HepG2 (cell line): ENCODE measurements around the gene KRTCAP3. TPM values are rescaled to one million over a fixed set of nuclear protein-coding genes. Genes with fewer than 3 reads are reported as not detected.
A peak's percentile ranks its signal among the peaks of the same experiment; 100 is the strongest.

Experiments
- ELF4 ChIP-seq: sonication (generic); formaldehyde crosslinking; IDR thresholded peaks from 2 replicates; pipeline ENCODE4 v1.5.0; 2020; ENCODE audit warnings: missing genetic modification reagents, mild to moderate bottlenecking, moderate library complexity, borderline replicate concordance
- FOXC1 ChIP-seq: sonication (generic); formaldehyde crosslinking; IDR thresholded peaks from 2 replicates; pipeline ENCODE4 v1.8.0; 2022; ENCODE audit warnings: mild to moderate bottlenecking, missing genetic modification reagents, borderline replicate concordance
- MNT ChIP-seq: fragments of 450-650 bp; IDR thresholded peaks from 2 replicates; pipeline ENCODE4 v1.6.1; 2016
- MXD4 ChIP-seq: IDR thresholded peaks from 2 replicates; pipeline ENCODE4 v1.6.1; 2016; ENCODE audit warnings: mild to moderate bottlenecking, missing biosample characterization, missing genetic modification reagents
- MZF1 ChIP-seq: sonication (generic); formaldehyde crosslinking; IDR thresholded peaks from 2 replicates; pipeline ENCODE4 v1.8.1; 2023; ENCODE audit warnings: mild to moderate bottlenecking, missing genetic modification reagents, borderline replicate concordance
- NR0B2 ChIP-seq: sonication (generic); formaldehyde crosslinking; IDR thresholded peaks from 2 replicates; pipeline ENCODE4 v1.4.0; 2020; ENCODE audit warnings: mild to moderate bottlenecking, missing genetic modification reagents
- ZBTB37 ChIP-seq: sonication (generic); formaldehyde crosslinking; IDR thresholded peaks from 2 replicates; pipeline ENCODE4 v1.4.0; 2020; ENCODE audit warnings: mild to moderate bottlenecking, missing genetic modification reagents
- ZNF3 ChIP-seq: IDR thresholded peaks from 2 replicates; pipeline ENCODE4 v1.7.0; 2017; ENCODE audit warnings: inconsistent platforms
- ZNF614 ChIP-seq: IDR thresholded peaks from 2 replicates; pipeline ENCODE4 v1.6.1; 2018; ENCODE audit warnings: missing biosample characterization, missing genetic modification reagents, inconsistent platforms, borderline replicate concordance
- ZNF646 ChIP-seq: sonication (generic); formaldehyde crosslinking; IDR thresholded peaks from 2 replicates; pipeline ENCODE4 v1.9.0; 2021; ENCODE audit warnings: mild to moderate bottlenecking, missing genetic modification reagents
- ZNF691 ChIP-seq: sonication (generic); formaldehyde crosslinking; IDR thresholded peaks from 2 replicates; pipeline ENCODE4 v1.4.0; 2020; ENCODE audit warnings: missing genetic modification reagents, low read depth, mild to moderate bottlenecking, borderline replicate concordance
- ZNF724P ChIP-seq: sonication (generic); formaldehyde crosslinking; IDR thresholded peaks from 2 replicates; pipeline ENCODE4 v1.8.0; 2022; ENCODE audit warnings: missing genetic modification reagents, borderline replicate concordance
- ZNF775 ChIP-seq: sonication (generic); formaldehyde crosslinking; IDR thresholded peaks from 2 replicates; pipeline ENCODE4 v1.4.0; 2020; ENCODE audit warnings: missing genetic modification reagents, mild to moderate bottlenecking, moderate library complexity, borderline replicate concordance
- ZNF788 ChIP-seq: sonication (generic); formaldehyde crosslinking; IDR thresholded peaks from 2 replicates; pipeline ENCODE4 v1.5.0; 2020; ENCODE audit warnings: mild to moderate bottlenecking, missing genetic modification reagents, borderline replicate concordance
- ZSCAN5A ChIP-seq: sonication (generic); formaldehyde crosslinking; IDR thresholded peaks from 2 replicates; pipeline ENCODE4 v1.8.0; 2022; ENCODE audit warnings: mild to moderate bottlenecking, missing genetic modification reagents, borderline replicate concordance
- polyA plus RNA-seq, 8 experiments: library from polyadenylated mRNA; depleted of rRNA in 3 of 8; stranded (reverse) in 7 of 8; unstranded in 1 of 8; fragments of >200 nt; fragmentation: Illumina TruSeq in 4 of 8; extraction: Trizol in 4 of 8; gene quantifications; 2 replicates each; pipeline versions ENCODE4 v1.2.1 to v1.2.3, GENCODE V29; 2011 to 2016; ENCODE audit warnings: low read depth in 4 of 8, missing spikeins in 1 of 8, mixed read lengths in 1 of 8; ENCODE audit not compliant: insufficient read depth in 1 of 8
- total RNA-seq, 5 experiments: library from RNA; depleted of rRNA; stranded (reverse); fragments of >200 nt; fragmentation: Illumina TruSeq; extraction: Trizol; gene quantifications; 2 replicates each; pipeline ENCODE4 v1.2.3, GENCODE V29; 2016; ENCODE audit warnings: low read depth in 1 of 5

Gene KRTCAP3
- total and polyA plus RNA-seq, 2 of the 13 experiments (the other 11 are each of a cell fraction or from before 2014, with no cell fraction given): 2.1 to 4.5 TPM

GRCh38 chr2:27428213-27428977 lies 13.8 kb upstream of the KRTCAP3 start, which contains the start of gene NRBP1 (continued):
- TF ChIP-seq ZNF724P (CRISPR knock-in tag) (peak; percentile 23), FOXC1 (peak; percentile 79; the same call in 1 of the 2 replicates), MXD4 (peak; percentile 20; the same call in 1 of the 2 replicates), ZNF691 (CRISPR knock-in tag) (peak; percentile 31; the same call in 1 of the 2 replicates), ZNF646 (CRISPR knock-in tag) (no peak), ZNF788 (peak; percentile 30; the same call in 1 of the 2 replicates), ZSCAN5A (CRISPR knock-in tag) (0 out of 2 replicates have a peak, but pooled peaks have one; percentile 42), MNT (no peak), ZNF775 (CRISPR knock-in tag) (no peak), NR0B2 (peak; percentile 50), ZNF614 (CRISPR knock-in tag) (peak; percentile 65; the same call in 1 of the 2 replicates), ZNF3 (CRISPR knock-in tag) (no peak; the same call in 1 of the 2 replicates), ZBTB37 (CRISPR knock-in tag) (no peak), ELF4 (CRISPR knock-in tag) (no peak), MZF1 (CRISPR knock-in tag) (no peak)
